A673 (cell line): ENCODE data around the gene SRBD1.

Source experiments
- CTCF ChIP-seq: fragments of 300-800, 200-600 bp; sonication (generic); conservative IDR thresholded peaks from 2 replicates; pipeline ENCODE4 v1.5.1; 2017; ENCODE audit warnings: low read depth, mild to moderate bottlenecking, antibody characterized with exemption, low read length, moderate library complexity, mixed read lengths
- EZH2 ChIP-seq: fragments of 200-600 bp; sonication (generic); IDR thresholded peaks from 2 replicates; pipeline ENCODE4 v1.6.1; 2017; ENCODE audit warnings: borderline replicate concordance, low read depth, mild to moderate bottlenecking, mixed read lengths, antibody characterized with exemption, low read length; ENCODE audit not compliant: poor library complexity, severe bottlenecking

- TF ChIP-seq CTCF: no peak
- TF ChIP-seq EZH2: no peak
Observed at GRCh38 chr2:45545943-45546342, 65.1 kb downstream of the SRBD1 start.
